Rectal smooth muscle tissue (tissue), 1 donor: ENCODE results near the gene UFL1.
"Not testable (repeated sequence)": the region's sequence is repeated elsewhere in the genome, so short reads cannot be mapped to it uniquely, and the experiment has no call there.

Experiments used
- H3K27ac ChIP-seq: one replicate; pipeline ENCODE4 v1.7.0; 2013; ENCODE audit warnings: low read depth, low read length, inconsistent platforms
- H3K27me3 ChIP-seq: one replicate; pipeline ENCODE4 v1.7.0; 2013; ENCODE audit warnings: low read length; ENCODE audit not compliant: control insufficient read depth, insufficient read depth
- H3K36me3 ChIP-seq: one replicate; pipeline ENCODE4 v1.7.0; 2013; ENCODE audit warnings: low read length; ENCODE audit not compliant: control insufficient read depth, insufficient read depth
- H3K4me1 ChIP-seq: one replicate; pipeline ENCODE4 v1.7.0; 2013; ENCODE audit warnings: low read length; ENCODE audit not compliant: control insufficient read depth, insufficient read depth
- H3K4me3 ChIP-seq: one replicate; pipeline ENCODE4 v1.7.0; 2013; ENCODE audit warnings: low read length
- H3K9ac ChIP-seq: one replicate; pipeline ENCODE4 v1.7.0; 2013; ENCODE audit warnings: low read length

UFL1 gene

GRCh38 chr6:96532399-96532798 is 10.8 kb downstream of the UFL1 start:
- Histone ChIP-seq H3K36me3 (peaks cover 12% of the 10 kb centered on the region), H3K9ac (no peak overlapping the region), H3K27me3 (no peaks in the 10 kb centered on the region), H3K4me1 (no peaks in the 10 kb centered on the region), H3K4me3 (no peak overlapping the region), H3K27ac (no peak overlapping the region)

- peaks cover 9% of the 10 kb centered on the region for H3K36me3 ChIP-seq
- no peak overlapping the region for H3K4me3 ChIP-seq
- no peaks in the 10 kb centered on the region for H3K4me1 ChIP-seq
- H3K27me3 ChIP-seq = no peaks in the 10 kb centered on the region
- H3K9ac ChIP-seq = no peak overlapping the region
- no peak overlapping the region for H3K27ac ChIP-seq
Observed at GRCh38 chr6:96537726-96538125, 16.1 kb downstream of the UFL1 start.

- H3K27ac ChIP-seq = no peak overlapping the region
- H3K4me1 ChIP-seq = no peaks in the 10 kb centered on the region
- H3K9ac ChIP-seq = no peak overlapping the region
- H3K4me3 ChIP-seq = no peak overlapping the region
- no peaks in the 10 kb centered on the region for H3K27me3 ChIP-seq
- H3K36me3 ChIP-seq = peaks cover 10% of the 10 kb centered on the region
Observed at GRCh38 chr6:96542702-96543101, 21.1 kb downstream of the UFL1 start.

GRCh38 chr6:96545882-96546281 is 24.3 kb downstream of the UFL1 start:
- no peak overlapping the region for H3K27ac ChIP-seq
- H3K4me1 ChIP-seq = no peaks in the 10 kb centered on the region
- H3K4me3 ChIP-seq = no peak overlapping the region
- no peak overlapping the region for H3K9ac ChIP-seq
- H3K36me3 ChIP-seq = peaks cover 8% of the 10 kb centered on the region
- no peaks in the 10 kb centered on the region for H3K27me3 ChIP-seq

- Histone ChIP-seq H3K27me3 (no peaks in the 10 kb centered on the region), H3K4me1 (no peaks in the 10 kb centered on the region), H3K9ac (no peak overlapping the region), H3K36me3 (peaks cover 13% of the 10 kb centered on the region), H3K4me3 (no peak overlapping the region), H3K27ac (no peak overlapping the region)
Observed at GRCh38 chr6:96547654-96548053, 26.0 kb downstream of the UFL1 start.

GRCh38 chr6:96554558-96554957 is 33.0 kb downstream of the UFL1 start:
- no peaks in the 10 kb centered on the region for H3K27me3 ChIP-seq
- H3K27ac ChIP-seq = no peak overlapping the region
- H3K4me3 ChIP-seq = no peak overlapping the region
- H3K36me3 ChIP-seq = peaks cover 10% of the 10 kb centered on the region
- H3K4me1 ChIP-seq = no peaks in the 10 kb centered on the region
- H3K9ac ChIP-seq = no peak overlapping the region

- H3K4me1 ChIP-seq, H3K4me3 ChIP-seq, H3K27me3 ChIP-seq, H3K27ac ChIP-seq, H3K9ac ChIP-seq, H3K36me3 ChIP-seq: not testable (repeated sequence)
Observed at GRCh38 chr6:96559740-96560139, 38.1 kb downstream of the UFL1 start.

GRCh38 chr6:96562886-96563285 is 41.3 kb downstream of the UFL1 start, which contains the start of gene FHL5:
FHL5 (plus strand) TSS chr6:96563128; CDS start chr6:96603614, 40,486 bp downstream.
- Histone ChIP-seq H3K9ac (no peak within 1 kb of the TSS), H3K36me3 (no peaks in the 10 kb centered on the region), H3K4me1 (no peaks in the 10 kb centered on the region), H3K4me3 (no peak within 1 kb of the TSS), H3K27me3 (no peaks in the 10 kb centered on the region), H3K27ac (no peak within 1 kb of the TSS)

- Histone ChIP-seq H3K4me3 (no peak overlapping the region), H3K27ac (no peak overlapping the region)
Observed at GRCh38 chr6:96563853-96564252, 42.2 kb downstream of the UFL1 start.

GRCh38 chr6:96570053-96570452 is 48.4 kb downstream of the UFL1 start:
- no peak overlapping the region for H3K27ac ChIP-seq
- H3K4me1 ChIP-seq = no peaks in the 10 kb centered on the region
- H3K4me3 ChIP-seq = no peak overlapping the region
- no peaks in the 10 kb centered on the region for H3K36me3 ChIP-seq
- no peaks in the 10 kb centered on the region for H3K27me3 ChIP-seq
- no peak overlapping the region for H3K9ac ChIP-seq

More at GRCh38 chr6:96563853-96564252, 42.2 kb downstream of the UFL1 start:
- Histone ChIP-seq H3K4me1 (no peaks in the 10 kb centered on the region), H3K9ac (no peak overlapping the region), H3K36me3 (no peaks in the 10 kb centered on the region), H3K27me3 (no peaks in the 10 kb centered on the region)

- no peaks in the 10 kb centered on the region for H3K36me3 ChIP-seq
- H3K4me1 ChIP-seq = no peaks in the 10 kb centered on the region
- H3K4me3 ChIP-seq = no peak overlapping the region
- H3K9ac ChIP-seq = no peak overlapping the region
- H3K27me3 ChIP-seq = no peaks in the 10 kb centered on the region
- H3K27ac ChIP-seq = no peak overlapping the region
Observed at GRCh38 chr6:96571551-96571950, 49.9 kb downstream of the UFL1 start.

- Histone ChIP-seq H3K27me3 (no peaks in the 10 kb centered on the region), H3K4me3 (no peak overlapping the region), H3K4me1 (no peaks in the 10 kb centered on the region), H3K36me3 (no peaks in the 10 kb centered on the region), H3K27ac (no peak overlapping the region), H3K9ac (no peak overlapping the region)
Observed at GRCh38 chr6:96575359-96575758, 53.8 kb downstream of the UFL1 start.

- no peak overlapping the region for H3K27ac ChIP-seq
- H3K9ac ChIP-seq = no peak overlapping the region
- no peaks in the 10 kb centered on the region for H3K27me3 ChIP-seq
- H3K36me3 ChIP-seq = no peaks in the 10 kb centered on the region
- no peaks in the 10 kb centered on the region for H3K4me1 ChIP-seq
- H3K4me3 ChIP-seq = no peak overlapping the region
Observed at GRCh38 chr6:96576221-96576620, 54.6 kb downstream of the UFL1 start.
